Dermis microvascular lymphatic vessel endothelial cell (primary cell): ENCODE data around the gene MLX. TPM values are rescaled to one million over a fixed set of nuclear protein-coding genes. Genes with fewer than 3 reads are reported as not detected.

Experiments used
- DNase-seq, 2 donors: peaks; one replicate each; pipeline versions ENCODE4 v3.0.0 to v3.0.0-alpha.2; 2010; ENCODE audit warnings: low read depth in 2 of 2
- total RNA-seq: library from RNA; depleted of rRNA; stranded (reverse); fragments of >200 nt; gene quantifications from 2 replicates; pipeline ENCODE4 v1.2.1, GENCODE V29; 2014

The MLX gene, protein sequence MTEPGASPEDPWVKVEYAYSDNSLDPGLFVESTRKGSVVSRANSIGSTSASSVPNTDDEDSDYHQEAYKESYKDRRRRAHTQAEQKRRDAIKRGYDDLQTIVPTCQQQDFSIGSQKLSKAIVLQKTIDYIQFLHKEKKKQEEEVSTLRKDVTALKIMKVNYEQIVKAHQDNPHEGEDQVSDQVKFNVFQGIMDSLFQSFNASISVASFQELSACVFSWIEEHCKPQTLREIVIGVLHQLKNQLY
- 25.4 and 34.6 TPM in 2 replicates for total RNA-seq

DNA sequence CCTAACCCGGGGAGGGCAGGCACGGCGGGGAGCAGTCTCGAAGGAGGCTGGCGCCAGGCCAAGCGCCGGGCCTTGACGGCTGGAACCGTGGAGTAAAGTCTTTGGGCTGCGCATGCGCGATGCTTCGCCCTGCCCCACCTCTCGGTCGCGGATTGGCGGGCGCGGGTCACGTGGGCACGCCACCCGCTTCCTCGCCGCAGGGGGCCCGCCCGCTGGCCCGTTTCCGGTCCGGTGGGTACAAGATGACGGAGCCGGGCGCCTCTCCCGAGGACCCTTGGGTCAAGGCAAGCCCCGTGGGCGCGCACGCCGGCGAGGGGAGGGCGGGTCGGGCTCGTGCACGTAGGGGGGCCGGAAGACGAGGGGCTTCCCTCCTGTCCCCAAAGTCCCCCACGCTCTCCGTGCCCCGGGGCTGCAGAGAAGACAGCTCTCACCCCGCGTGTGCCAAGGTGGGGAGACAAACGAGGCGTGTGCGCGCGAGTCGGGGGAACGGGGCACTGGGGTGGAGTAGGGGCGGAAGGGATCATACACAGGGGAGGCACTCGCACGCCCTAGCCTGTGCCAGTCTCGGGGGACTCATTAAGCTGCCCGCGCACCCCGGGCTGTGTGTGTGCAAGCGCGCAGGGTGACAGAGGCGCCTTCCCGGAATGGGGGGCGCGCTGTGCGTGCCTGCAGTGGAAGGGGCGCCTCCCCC, at the start of gene MLX:
Gene MLX, plus strand, starts transcription at position 218 of the 691 bp plus-strand sequence. Its CDS starts 25 bp downstream, at position 243.
- DNase-seq = peak; percentile 65 to 90

DNA sequence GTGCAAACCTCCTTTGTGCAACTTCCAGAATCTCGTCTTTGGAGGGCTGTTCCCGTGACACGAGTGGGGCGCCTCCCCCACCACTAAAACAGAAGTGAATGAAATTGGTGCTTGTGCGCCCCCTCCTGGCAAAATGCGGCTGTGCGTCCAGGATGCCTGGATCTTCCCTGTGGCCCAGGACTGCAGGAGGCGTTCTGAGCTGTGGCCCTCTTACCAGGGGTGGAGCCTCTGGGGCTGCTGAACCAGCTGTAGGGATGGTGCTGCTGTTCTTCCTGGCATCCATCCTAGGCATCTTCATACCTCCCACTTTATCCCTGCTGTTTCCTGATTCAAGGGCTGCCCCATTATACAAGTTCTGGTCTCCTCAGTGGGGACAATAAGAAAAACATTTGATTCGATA, 49.4 kb upstream of the MLX start:
- peak in 1 of 2 donors; percentile 86 for DNase-seq

- DNase-seq = peak in 1 of 2 donors; percentile 96
These were observed 48.7 kb upstream of the MLX start for GRCh38 chr17:42518046-42518754.

DNA sequence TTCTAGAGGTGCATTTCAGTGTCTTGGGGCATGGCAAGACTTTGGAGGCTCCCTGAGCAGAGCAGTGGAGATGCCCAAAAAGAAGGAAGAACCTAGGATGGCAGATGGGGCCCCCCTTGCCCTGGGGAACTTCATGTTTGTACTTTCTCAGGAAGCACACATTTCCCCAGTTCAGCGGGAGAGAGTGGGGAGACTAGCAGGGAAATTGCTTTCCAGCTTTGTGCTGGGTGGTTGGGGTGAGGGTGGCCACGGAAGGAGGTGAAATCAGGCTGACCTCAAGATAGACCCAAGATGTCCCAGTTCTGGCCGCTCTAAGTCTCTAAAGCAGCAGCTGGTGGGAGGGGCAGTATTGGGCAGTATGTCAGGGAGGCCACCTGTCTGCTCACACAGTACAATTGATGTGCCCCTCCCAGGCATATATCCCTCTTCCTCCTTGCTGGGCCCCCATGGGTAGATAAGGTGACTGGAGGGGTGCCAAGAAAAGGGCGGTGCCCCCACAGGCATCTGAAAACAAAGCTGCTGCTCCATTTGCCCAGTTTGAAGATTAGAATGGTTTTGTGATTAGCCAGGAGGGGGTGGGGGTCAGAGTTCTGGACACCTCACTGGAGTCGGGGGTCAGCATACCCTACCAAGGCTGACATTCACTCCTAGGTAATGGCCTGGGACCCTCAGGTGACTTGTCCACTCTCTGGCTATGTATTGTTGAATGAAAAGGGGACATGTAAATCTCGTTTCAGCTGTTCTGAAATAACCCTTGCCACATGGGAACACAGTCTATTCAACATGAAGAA, 48.0 kb upstream of the MLX start:
- DNase-seq = peak in 1 of 2 donors; percentile 70

DNA sequence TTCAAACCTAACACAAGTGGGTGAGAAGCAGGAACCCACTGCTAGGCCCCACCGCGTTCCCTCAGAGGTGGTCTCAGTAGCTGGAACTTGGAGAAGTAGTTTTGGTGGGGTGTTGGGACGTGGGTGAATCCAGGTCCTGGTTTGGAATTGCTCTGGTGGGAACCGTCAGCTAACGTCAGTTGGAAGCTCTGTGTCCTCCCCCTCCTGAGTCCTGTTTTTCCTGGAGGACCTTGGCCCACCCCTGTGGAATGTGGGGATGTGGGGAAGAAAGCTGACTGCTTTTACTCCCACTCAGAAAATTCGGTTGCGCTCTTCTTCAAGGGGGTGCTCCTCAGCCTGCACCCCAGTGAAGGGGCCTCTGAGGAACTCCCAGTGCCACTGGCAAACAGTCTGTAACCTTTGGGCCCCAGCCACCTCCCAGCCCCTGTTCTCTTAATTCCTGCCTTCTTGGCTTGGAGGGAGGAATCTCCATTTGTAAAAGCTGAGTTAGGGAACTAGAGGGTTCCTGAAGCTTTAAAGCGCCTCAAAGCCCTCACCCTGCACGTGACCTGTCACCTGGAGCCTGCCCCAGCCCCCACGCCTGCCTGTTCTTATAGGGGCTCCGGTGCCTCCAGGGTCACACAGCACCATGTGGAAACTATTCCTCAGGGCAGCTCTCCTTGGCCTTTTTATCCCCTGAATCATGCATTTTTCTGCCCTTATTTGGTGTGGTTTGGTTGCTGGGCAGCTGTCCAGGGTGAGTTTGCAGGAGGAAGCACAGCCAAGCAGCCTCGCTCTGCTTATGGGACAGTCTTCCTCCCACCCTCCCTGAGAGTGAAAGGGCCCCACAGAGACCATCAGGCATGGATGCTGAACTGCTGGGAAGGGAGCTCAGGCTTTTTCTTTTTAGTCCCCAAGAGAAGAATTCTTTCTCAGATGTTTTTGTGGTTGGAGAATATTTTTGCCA, 47.1 kb upstream of the MLX start:
- peak; percentile 87 to 95 for DNase-seq

- no peak for DNase-seq
These were observed 46.4 kb upstream of the MLX start for GRCh38 chr17:42520540-42520951.

GRCh38 chr17:42521036-42521435, 45.9 kb upstream of the MLX start:
- peak in 1 of 2 donors; percentile 16 for DNase-seq

DNA sequence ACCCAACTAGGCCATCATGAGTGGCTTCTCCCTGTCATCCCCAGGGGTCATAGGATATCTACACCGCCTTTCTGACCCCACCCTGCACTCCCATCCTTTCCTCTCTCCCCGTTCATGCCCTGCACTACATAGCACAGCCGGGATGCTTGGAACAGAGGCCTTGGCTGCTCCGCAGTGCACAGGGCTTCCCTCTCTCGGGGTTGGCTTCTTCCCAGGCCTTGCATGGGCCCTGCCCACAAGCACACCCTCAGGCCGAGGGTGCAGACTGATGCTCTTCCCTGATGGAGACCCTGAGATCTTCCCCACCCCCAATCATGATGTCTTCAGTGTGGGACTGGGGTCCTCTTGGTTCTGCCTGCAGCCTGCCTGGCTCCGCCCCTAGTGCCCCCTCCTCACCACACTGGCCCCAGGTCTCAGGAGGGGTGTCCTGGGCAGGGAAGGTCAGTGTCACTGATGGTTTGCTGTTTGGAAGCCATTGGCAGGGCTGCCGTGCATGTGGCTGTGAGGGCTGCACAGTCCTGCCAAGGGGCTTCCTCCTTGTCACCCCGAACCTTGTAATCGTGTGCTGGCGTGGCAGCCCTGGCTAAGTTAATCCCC, 45.1 kb upstream of the MLX start:
- no peak for DNase-seq

DNA sequence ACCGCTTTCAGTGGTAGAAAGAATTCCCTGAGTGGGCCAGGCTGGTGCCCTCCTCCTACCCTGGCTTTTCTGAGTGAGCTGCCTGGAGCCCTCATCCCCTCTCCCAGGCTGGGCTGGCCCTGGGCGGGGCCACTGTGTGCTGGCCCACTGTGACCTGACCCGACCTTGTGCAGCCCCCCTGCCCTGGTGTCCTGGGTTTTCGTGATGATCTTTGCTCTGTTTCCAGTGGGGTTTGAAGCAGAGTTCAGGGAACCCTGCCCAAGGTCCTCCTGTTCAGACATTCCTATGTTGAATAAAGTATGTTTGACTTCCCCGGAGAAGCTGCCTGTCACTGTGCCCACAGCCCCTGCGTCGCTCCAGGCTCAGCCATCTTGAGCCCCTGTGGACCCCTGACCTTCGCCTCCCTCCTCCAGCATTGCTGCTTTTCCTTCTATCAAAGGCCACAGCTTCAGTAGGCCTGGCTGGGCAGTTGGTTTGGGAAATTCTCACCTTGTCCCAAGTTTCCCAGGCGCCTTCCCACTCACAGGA, 44.6 kb upstream of the MLX start:
- no peak for DNase-seq

GRCh38 chr17:42522798-42523278, 44.1 kb upstream of the MLX start:
- no peak for DNase-seq

DNA sequence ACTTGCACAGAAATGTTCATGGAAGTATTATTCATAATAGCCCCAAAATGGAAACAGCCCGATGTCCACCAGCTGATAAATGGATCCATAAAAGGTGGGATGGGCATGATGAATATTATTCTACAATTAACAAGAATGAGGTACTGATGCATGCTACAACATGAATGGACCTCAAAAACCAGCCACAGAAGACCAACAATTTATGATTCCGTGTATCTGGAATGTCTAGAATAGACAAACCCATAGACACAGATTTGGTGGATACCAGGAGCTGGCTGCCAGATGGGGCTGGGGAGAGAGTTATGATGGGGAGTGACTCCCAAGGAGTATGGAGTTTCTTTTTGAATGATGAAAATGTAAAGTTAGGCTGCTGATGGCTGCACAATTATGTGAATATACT, 41.7 kb upstream of the MLX start:
- no peak for DNase-seq

GRCh38 chr17:42526031-42526444, 40.9 kb upstream of the MLX start:
- DNase-seq = peak in 1 of 2 donors; percentile 72

- no peak for DNase-seq
These were observed 39.0 kb upstream of the MLX start for GRCh38 chr17:42527932-42528331.

GRCh38 chr17:42529061-42529460, 37.8 kb upstream of the MLX start:
- no peak for DNase-seq

GRCh38 chr17:42530952-42531454, 35.9 kb upstream of the MLX start:
- no peak for DNase-seq

- DNase-seq = peak in 1 of 2 donors; percentile 58
These were observed 35.2 kb upstream of the MLX start for GRCh38 chr17:42531455-42532354.

DNA sequence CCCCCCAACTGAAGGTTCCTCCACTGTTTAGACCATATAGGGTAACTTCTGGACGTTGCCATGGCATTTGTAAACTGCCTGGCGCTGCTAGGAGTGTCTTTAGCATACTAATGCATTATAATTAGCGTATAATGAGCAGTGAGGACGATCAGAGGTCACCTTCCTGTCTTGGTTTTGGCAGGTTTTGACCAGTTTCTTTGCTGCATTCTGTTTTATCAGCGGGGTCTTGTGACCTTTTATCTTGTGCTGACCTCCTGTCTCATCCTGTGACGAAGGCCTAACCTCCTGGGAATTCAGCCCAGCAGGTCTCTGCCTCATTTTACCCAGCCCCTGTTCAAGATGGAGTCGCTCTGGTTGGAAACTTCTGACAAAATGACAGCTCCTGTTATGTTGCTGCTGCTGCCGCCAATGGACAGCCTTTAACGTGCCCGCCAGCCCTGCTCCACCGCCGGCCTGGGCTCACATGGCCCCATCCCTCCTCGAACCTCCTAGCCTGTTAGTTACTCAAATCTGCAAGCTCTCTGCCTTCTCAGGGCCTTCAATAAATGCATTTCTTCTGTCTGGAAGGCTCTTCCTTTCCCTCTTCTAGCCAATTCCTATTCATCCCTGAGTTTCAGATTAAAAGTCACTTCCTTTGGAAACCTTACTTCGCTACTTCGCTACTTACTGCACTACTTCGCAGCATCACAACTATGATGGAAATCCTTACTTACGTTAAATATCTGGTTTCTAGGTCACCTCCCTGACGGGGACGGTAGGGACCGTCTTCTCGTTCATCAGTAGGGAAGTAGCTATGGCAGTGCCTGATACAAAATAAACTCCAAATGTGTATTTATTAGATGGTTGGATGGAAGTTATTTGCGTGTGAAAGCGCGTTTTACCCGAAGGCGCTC, 31.5 kb upstream of the MLX start:
- DNase-seq = no peak

GRCh38 chr17:42536048-42536371, 30.9 kb upstream of the MLX start, which contains the start of gene NAGLU:
NAGLU (plus strand) TSS chr17:42536241; CDS start chr17:42536273, 32 bp downstream.
- peak; percentile 72 to 90 for DNase-seq
